ENCODE data around the gene GHDC. TPM values are rescaled to one million over a fixed set of nuclear protein-coding genes. Genes with fewer than 3 reads are reported as not detected.

Gene GHDC
- total and polyA plus RNA-seq, 2 of the 13 experiments (the other 11 are each of a cell fraction or from before 2014, with no cell fraction given), result 15.4 to 22.5 TPM

GRCh38 chr17:42227849-42228700 lies 33.8 kb upstream of the GHDC start:
- Histone ChIP-seq H3K36me3 (replicated peaks in 1 of 2; ENCODE audit: control insufficient read depth in 1 of 2, insufficient read depth in 2 of 2, low read length in 2 of 2) (peaks cover 6 to 10% of the 10 kb centered on the region in 2 experiments; a peak in 4 of 5 replicates), H3K9me3 (ENCODE audit: low read length) (no peaks in the 10 kb centered on the region), H3K27me3 (ENCODE audit: control insufficient read depth in 1 of 2, insufficient read depth in 2 of 2, low read length in 2 of 2) (no peaks in the 10 kb centered on the region), H3K4me1 (ENCODE audit: insufficient read depth, low read length) (no peaks in the 10 kb centered on the region), H4K20me1 (ENCODE audit: insufficient read depth, low read length) (no peaks in the 10 kb centered on the region), H3K4me3 (replicated peaks in 1 of 3; ENCODE audit: insufficient read depth in 1 of 3, low read depth in 2 of 3, low read length in 3 of 3) (no peak overlapping the region), H3K9ac (ENCODE audit: insufficient read depth, low read depth, low read length) (no peak overlapping the region), H3K4me2 (ENCODE audit: low read depth, low read length) (no peak overlapping the region), H3K27ac (ENCODE audit: extremely low read length, insufficient read depth, low read length) (no peak overlapping the region), H2AFZ (ENCODE audit: low read length) (no peak overlapping the region), H3K79me2 (ENCODE audit: insufficient read depth, low read length) (no peaks in the 10 kb centered on the region)
- in situ Hi-C loops (cut with HindIII; ENCODE audit: extremely low pct_ligation_motif_present, low pct_unique_long_range_greater_than_20kb), result no loop called here
- intact Hi-C loops (cut with micrococcal nuclease; ENCODE audit: unreplicated experiment), result loop anchor here (10.0 kb wide), 1 partner anchor 57 kb away; the partner anchor contains the start of gene STAT5A
- DNase-seq (ENCODE audit: low spot score), result no peak
- FAIRE-seq, result no peak
- WGBS (ENCODE audit: low lambda C conversion rate), result 96% methylated on average over 11 of the region's 11 CpGs
- ChIA-PET CTCF (ENCODE audit: low intra/inter-chr PET ratio, low total read pairs) (no interaction called here), POLR2A (no interaction called here)
- BruUV-seq (replicated peaks), result no TSS peak
- no peak for TF ChIP-seq MNT (IDR thresholded peaks at IDR 0.05)
- no peak for TF ChIP-seq ZNF709 (CRISPR knock-in tag; IDR thresholded peaks at IDR 0.05)
- no peak for ATAC-seq

- WGBS (ENCODE audit: low lambda C conversion rate), result 96% methylated on average over 5 of the region's 5 CpGs
- H3K4me2 ChIP-seq (ENCODE audit: low read depth, low read length), result no peak overlapping the region
- H4K20me1 ChIP-seq (ENCODE audit: insufficient read depth, low read length), result no peaks in the 10 kb centered on the region
- FAIRE-seq, result no peak
- H3K36me3 ChIP-seq (replicated peaks in 1 of 2; ENCODE audit: control insufficient read depth in 1 of 2, insufficient read depth in 2 of 2, low read length in 2 of 2), result peaks cover 11 to 21% of the 10 kb centered on the region in 2 experiments; a peak in 4 of 5 replicates
- no TSS peak for BruUV-seq (replicated peaks)
- ChIA-PET CTCF (ENCODE audit: low intra/inter-chr PET ratio, low total read pairs) (no interaction called here), POLR2A (no interaction called here)
- ATAC-seq, result no peak
- no peaks in the 10 kb centered on the region for H3K27me3 ChIP-seq (ENCODE audit: control insufficient read depth in 1 of 2, insufficient read depth in 2 of 2, low read length in 2 of 2)
- no peak overlapping the region for H2AFZ ChIP-seq (ENCODE audit: low read length)
- intact Hi-C loops (cut with micrococcal nuclease; ENCODE audit: unreplicated experiment) (loop anchor here (10.0 kb wide), 1 partner anchor 59 kb away; the partner anchor contains the start of gene STAT5A), in situ Hi-C loops (cut with HindIII; ENCODE audit: extremely low pct_ligation_motif_present, low pct_unique_long_range_greater_than_20kb) (no loop called here)
- H3K4me1 ChIP-seq (ENCODE audit: insufficient read depth, low read length), result no peaks in the 10 kb centered on the region
- no peak for DNase-seq (ENCODE audit: low spot score)
- no peak overlapping the region for H3K9ac ChIP-seq (ENCODE audit: insufficient read depth, low read depth, low read length)
- H3K9me3 ChIP-seq (ENCODE audit: low read length), result no peaks in the 10 kb centered on the region
- H3K27ac ChIP-seq (ENCODE audit: extremely low read length, insufficient read depth, low read length), result no peak overlapping the region
- H3K4me3 ChIP-seq (replicated peaks in 1 of 3; ENCODE audit: insufficient read depth in 1 of 3, low read depth in 2 of 3, low read length in 3 of 3), result no peak overlapping the region
- no peaks in the 10 kb centered on the region for H3K79me2 ChIP-seq (ENCODE audit: insufficient read depth, low read length)
- TF ChIP-seq MEIS2 (CRISPR knock-in tag; IDR thresholded peaks at IDR 0.05) (no peak), STAG1 (CRISPR knock-in tag; IDR thresholded peaks at IDR 0.05) (no peak), TRAFD1 (CRISPR knock-in tag; IDR thresholded peaks at IDR 0.05; ENCODE audit: borderline replicate concordance) (no peak), ZNF580 (CRISPR knock-in tag; IDR thresholded peaks at IDR 0.05; ENCODE audit: borderline replicate concordance, low read depth) (no peak), ZNF232 (CRISPR knock-in tag; IDR thresholded peaks at IDR 0.05; ENCODE audit: borderline replicate concordance) (no peak), SRSF1 (optimal IDR thresholded peaks at IDR 0.05; ENCODE audit: low read depth, low read length) (no peak), ZNF75D (CRISPR knock-in tag; IDR thresholded peaks at IDR 0.05; ENCODE audit: borderline replicate concordance) (no peak), ZNF761 (CRISPR knock-in tag; conservative IDR thresholded peaks at IDR 0.05) (no peak), ZNF607 (CRISPR knock-in tag; IDR thresholded peaks at IDR 0.05; ENCODE audit: borderline replicate concordance) (no peak)
These were observed 31.4 kb upstream of the GHDC start for GRCh38 chr17:42225646-42226045.
